ENCODE data around the gene CUEDC1. TPM values are rescaled to one million over a fixed set of nuclear protein-coding genes. Genes with fewer than 3 reads are reported as not detected.

The CUEDC1 gene
- total RNA-seq, 2 donors from 2014 or later, result 33.0 to 44.9 TPM

DNA sequence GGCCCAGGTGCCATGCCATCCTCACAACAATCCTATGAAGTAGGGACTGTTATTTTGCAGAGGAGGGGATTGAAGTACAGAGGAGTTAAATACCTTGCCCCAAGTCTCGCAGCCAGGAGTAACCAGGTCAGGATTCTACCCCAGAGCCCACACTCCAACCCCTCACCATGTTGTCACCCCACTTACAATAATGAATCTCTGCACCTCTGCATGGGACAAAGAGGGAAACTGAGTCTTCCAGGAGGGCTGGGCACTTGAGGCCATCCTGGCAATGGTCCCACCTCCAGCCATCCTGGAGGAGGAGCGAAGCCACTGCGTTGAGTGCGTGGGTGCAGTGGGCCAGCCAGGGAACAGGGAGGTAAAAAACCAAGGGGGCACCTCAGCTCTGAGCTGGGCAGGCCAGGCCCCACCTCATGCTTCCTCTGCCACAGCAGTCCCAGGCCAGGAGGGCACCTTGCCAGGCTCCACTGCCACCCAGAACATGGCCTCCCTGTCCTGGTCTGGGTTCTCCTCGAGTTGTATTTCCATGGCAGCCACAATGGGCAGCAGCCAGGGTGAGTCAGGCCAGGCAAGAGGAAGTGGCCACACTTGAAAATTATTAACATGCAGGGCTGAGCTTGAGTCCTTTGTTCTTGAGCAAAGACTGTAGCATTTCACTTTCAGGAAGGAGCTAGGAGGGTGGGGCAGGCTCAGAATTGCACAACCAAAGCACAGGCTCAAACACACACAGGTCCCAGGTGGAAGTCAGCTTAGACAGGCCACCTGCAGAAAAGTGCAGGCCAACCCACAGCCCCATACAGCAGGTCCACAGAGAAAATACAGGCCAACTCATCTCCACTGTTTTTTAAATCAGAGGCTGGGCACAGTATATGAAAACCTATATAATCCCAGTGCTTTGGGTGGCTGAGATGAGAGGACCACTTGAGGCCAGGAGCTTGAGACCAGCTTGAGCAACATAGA is 52.1 kb downstream of the CUEDC1 start:
- H3K27ac ChIP-seq, result peak overlapping the region; percentile 81 to 88

DNA sequence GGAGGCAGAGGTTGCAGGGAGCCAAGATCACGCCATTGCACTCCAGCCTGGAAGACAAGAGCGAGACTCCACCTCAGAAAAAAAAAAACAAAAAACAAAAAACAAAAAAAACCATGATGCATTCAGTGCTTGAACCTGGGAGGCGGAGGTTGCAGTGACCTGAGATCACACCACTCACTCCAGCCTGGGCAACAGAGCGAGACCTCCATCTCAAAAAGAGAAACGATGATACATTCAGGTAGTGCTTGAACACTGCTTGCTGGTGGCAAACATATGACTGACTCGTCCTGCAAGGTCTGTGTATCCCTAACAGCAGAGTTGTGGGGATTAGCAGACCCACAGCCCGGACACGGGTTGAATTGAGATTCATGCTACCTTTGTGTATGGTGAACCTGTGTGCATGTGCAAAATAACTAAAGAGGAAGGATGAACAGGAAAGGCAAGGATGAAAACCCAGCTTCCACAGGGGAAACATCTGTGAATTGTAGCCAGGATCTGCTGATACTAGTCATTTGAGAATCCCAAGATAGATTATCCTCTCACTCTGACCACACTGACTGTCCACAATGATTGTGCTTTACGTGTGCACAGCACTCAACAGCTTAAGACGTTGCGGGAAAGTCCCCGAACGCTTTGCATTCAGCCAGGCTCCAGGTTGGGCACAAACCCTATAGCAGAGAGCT is 53.0 kb downstream of the CUEDC1 start:
- 62% methylated on average over 13 of the region's 13 CpGs for WGBS
- Histone ChIP-seq H3K36me3 (no peaks in the 10 kb centered on the region), H3K27me3 (replicated peaks; ENCODE audit: insufficient read depth) (no peaks in the 10 kb centered on the region), H3K9me3 (no peaks in the 10 kb centered on the region), H3K4me1 (replicated peaks) (peaks cover 68% of the 10 kb centered on the region), H3K4me3 (no peak overlapping the region), H3K27ac (peak overlapping the region; percentile 81 to 88)
- TF ChIP-seq, protein P1, sequence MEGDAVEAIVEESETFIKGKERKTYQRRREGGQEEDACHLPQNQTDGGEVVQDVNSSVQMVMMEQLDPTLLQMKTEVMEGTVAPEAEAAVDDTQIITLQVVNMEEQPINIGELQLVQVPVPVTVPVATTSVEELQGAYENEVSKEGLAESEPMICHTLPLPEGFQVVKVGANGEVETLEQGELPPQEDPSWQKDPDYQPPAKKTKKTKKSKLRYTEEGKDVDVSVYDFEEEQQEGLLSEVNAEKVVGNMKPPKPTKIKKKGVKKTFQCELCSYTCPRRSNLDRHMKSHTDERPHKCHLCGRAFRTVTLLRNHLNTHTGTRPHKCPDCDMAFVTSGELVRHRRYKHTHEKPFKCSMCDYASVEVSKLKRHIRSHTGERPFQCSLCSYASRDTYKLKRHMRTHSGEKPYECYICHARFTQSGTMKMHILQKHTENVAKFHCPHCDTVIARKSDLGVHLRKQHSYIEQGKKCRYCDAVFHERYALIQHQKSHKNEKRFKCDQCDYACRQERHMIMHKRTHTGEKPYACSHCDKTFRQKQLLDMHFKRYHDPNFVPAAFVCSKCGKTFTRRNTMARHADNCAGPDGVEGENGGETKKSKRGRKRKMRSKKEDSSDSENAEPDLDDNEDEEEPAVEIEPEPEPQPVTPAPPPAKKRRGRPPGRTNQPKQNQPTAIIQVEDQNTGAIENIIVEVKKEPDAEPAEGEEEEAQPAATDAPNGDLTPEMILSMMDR (IDR thresholded peaks at IDR 0.05), result no peak
- no peak for TF ChIP-seq POLR2A (IDR thresholded peaks at IDR 0.05)
- TF ChIP-seq POLR2AphosphoS5 (IDR thresholded peaks at IDR 0.05), result no peak
- intact Hi-C loops (cut with DNase I), result no loop called here
- DNase-seq (ENCODE audit: low spot score), result no peak

More for the DNA sequence above, 52.1 kb downstream of the CUEDC1 start:
- no peaks in the 10 kb centered on the region for H3K36me3 ChIP-seq
- WGBS, result 38% methylated on average over 5 of the region's 5 CpGs
- peaks cover 68% of the 10 kb centered on the region for H3K4me1 ChIP-seq (replicated peaks)
- H3K4me3 ChIP-seq, result no peak overlapping the region
- no peaks in the 10 kb centered on the region for H3K9me3 ChIP-seq
- TF ChIP-seq POLR2AphosphoS5 (IDR thresholded peaks at IDR 0.05), result peak; percentile 96
- TF ChIP-seq, protein P1 (IDR thresholded peaks at IDR 0.05), result peak in 1 of 4 experiments; percentile 6
- TF ChIP-seq POLR2A (IDR thresholded peaks at IDR 0.05), result no peak
- intact Hi-C loops (cut with DNase I), result no loop called here
- no peaks in the 10 kb centered on the region for H3K27me3 ChIP-seq (replicated peaks; ENCODE audit: insufficient read depth)
- peak; percentile 91 for DNase-seq (ENCODE audit: low spot score)

DNA sequence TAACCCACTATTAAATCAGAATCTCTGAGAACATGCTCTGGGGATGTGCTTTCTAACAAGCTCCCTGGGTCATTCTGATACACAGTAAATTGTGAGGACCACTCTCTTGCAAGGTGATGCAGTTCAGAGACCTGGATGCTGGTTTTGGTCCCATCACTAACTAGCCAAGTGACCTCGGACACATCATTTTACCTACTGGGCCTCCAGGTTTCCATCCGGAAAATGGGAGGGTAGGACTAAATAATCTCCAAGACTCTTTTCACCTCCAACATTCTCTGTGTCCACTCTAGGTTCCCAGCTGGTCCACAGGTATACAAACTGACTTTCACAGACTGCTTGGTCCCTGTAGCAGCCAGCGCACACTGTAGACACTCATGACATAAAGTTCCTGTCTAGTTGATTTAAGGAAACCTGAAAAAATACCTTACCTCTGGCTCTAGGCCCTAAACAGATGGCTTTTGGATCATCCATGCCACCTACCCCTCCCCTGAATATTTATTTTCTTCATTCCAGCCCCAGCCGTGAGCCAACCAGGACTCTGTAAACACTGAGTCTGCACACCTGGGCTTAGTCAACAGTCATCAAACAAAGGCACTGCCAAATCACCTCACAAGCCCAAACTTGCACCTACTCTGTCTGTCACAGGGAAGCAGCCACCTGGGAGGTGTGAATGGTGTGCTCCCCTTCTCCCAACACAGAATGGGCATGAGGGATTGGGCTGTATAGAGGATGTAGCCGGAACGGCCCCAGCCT is 54.0 kb downstream of the CUEDC1 start:
- peak; percentile 95 for DNase-seq (ENCODE audit: low spot score)
- intact Hi-C loops (cut with DNase I), result no loop called here
- TF ChIP-seq, protein P1 (IDR thresholded peaks at IDR 0.05), result no peak
- no peak for TF ChIP-seq POLR2A (IDR thresholded peaks at IDR 0.05)
- TF ChIP-seq POLR2AphosphoS5 (IDR thresholded peaks at IDR 0.05), result peak; percentile 93
- Histone ChIP-seq H3K27me3 (replicated peaks; ENCODE audit: insufficient read depth) (no peaks in the 10 kb centered on the region), H3K27ac (peak overlapping the region; percentile 81 to 88), H3K36me3 (no peaks in the 10 kb centered on the region), H3K4me1 (replicated peaks) (peaks cover 68% of the 10 kb centered on the region), H3K9me3 (no peaks in the 10 kb centered on the region), H3K4me3 (no peak overlapping the region)
- 51% methylated on average over 6 of the region's 6 CpGs for WGBS

- H3K4me1 ChIP-seq (replicated peaks), result peaks cover 59% of the 10 kb centered on the region
- H3K27me3 ChIP-seq (replicated peaks; ENCODE audit: insufficient read depth), result no peaks in the 10 kb centered on the region
- TF ChIP-seq, protein P1 (IDR thresholded peaks at IDR 0.05), result no peak
- TF ChIP-seq POLR2AphosphoS5 (IDR thresholded peaks at IDR 0.05), result peak; percentile 60
- DNase-seq (ENCODE audit: low spot score), result peak; percentile 68
- 67% methylated on average over 4 of the region's 4 CpGs for WGBS
- intact Hi-C loops (cut with DNase I), result no loop called here
- no peaks in the 10 kb centered on the region for H3K36me3 ChIP-seq
- H3K9me3 ChIP-seq, result no peaks in the 10 kb centered on the region
- H3K27ac ChIP-seq, result peak overlapping the region; percentile 78 to 88
- no peak overlapping the region for H3K4me3 ChIP-seq
Measured at GRCh38 chr17:57899822-57900221, 55.4 kb downstream of the CUEDC1 start.

Data from prostate gland (tissue), 2 donors.